K562 (cell line): Measurements from ENCODE around the gene TRMT112. TPM values are rescaled to one million over a fixed set of nuclear protein-coding genes. Genes with fewer than 3 reads are reported as not detected.
A peak's percentile ranks its signal among the peaks of the same experiment; 100 is the strongest.

Experiments used
- BHLHE40 ChIP-seq: IDR thresholded peaks from 2 replicates; pipeline ENCODE4 v1.6.1; 2011; ENCODE audit warnings: low read length, improper control_type of control experiment
- FOS ChIP-seq: IDR thresholded peaks from 3 replicates; pipeline ENCODE4 v1.6.1; 2011; ENCODE audit not compliant: insufficient read length; ENCODE audit errors: extremely low read depth
- HDAC2 ChIP-seq: fragments of 450-650 bp; IDR thresholded peaks from 2 replicates; pipeline ENCODE4 v1.6.1; 2016; ENCODE audit warnings: mild to moderate bottlenecking
- HMGN3 ChIP-seq: IDR thresholded peaks from 2 replicates; pipeline ENCODE4 v1.6.1; 2011; ENCODE audit warnings: borderline replicate concordance, low read depth, mild to moderate bottlenecking, mixed read lengths, low read length; ENCODE audit not compliant: insufficient read length; ENCODE audit errors: extremely low read depth
- KLF13 ChIP-seq: fragments of 450-650 bp; IDR thresholded peaks from 2 replicates; pipeline ENCODE4 v1.6.1; 2016; ENCODE audit warnings: missing genetic modification characterization, low read depth, mild to moderate bottlenecking, missing compliant biosample characterization, moderate library complexity, borderline replicate concordance
- NR2C2 ChIP-seq, 2 experiments: fragments of 200-800 bp in 1 of 2; sonication (Bioruptor generic) in 1 of 2; sonication (generic) in 1 of 2; formaldehyde crosslinking in 1 of 2; IDR thresholded peaks; 2 replicates each; pipeline versions ENCODE4 v1.6.1 to v1.8.0; 2016 to 2022; ENCODE audit warnings: mild to moderate bottlenecking in 1 of 2, missing compliant biosample characterization in 1 of 2, missing genetic modification characterization in 1 of 2, missing genetic modification reagents in 1 of 2
- PHF21A ChIP-seq: fragments of 450-650 bp; IDR thresholded peaks from 2 replicates; pipeline ENCODE4 v1.6.1; 2017; ENCODE audit warnings: low read depth, borderline replicate concordance
- PHF8 ChIP-seq: fragments of 200-600 bp; sonication (generic); IDR thresholded peaks from 2 replicates; pipeline ENCODE4 v1.6.1; 2012; ENCODE audit warnings: mixed run types, mild to moderate bottlenecking, inconsistent platforms, low read length, moderate library complexity, borderline replicate concordance
- RBM25 ChIP-seq: fragments of 200-400 bp; formaldehyde crosslinking; IDR thresholded peaks from 2 replicates; pipeline ENCODE4 v1.6.1; 2018; ENCODE audit warnings: low read length, low read depth, moderate library complexity; ENCODE audit not compliant: severe bottlenecking
- SMARCC2 ChIP-seq: fragments of 450-650 bp; IDR thresholded peaks from 2 replicates; pipeline ENCODE4 v1.6.1; 2017; ENCODE audit warnings: antibody characterized with exemption, moderate library complexity, mild to moderate bottlenecking, low read depth
- TEAD4 ChIP-seq, 2 experiments: sonication (generic) in 1 of 2; formaldehyde crosslinking in 1 of 2; IDR thresholded peaks; 2 replicates each; pipeline versions ENCODE4 v1.6.1 to v1.8.0; 2012 to 2022; ENCODE audit warnings: borderline replicate concordance in 1 of 2, inconsistent platforms in 1 of 2, low read length in 1 of 2, mild to moderate bottlenecking in 1 of 2, missing genetic modification reagents in 1 of 2
- VEZF1 ChIP-seq: fragments of 200-800 bp; sonication (Bioruptor generic); IDR thresholded peaks from 2 replicates; pipeline ENCODE4 v1.6.1; 2017; ENCODE audit warnings: missing genetic modification characterization, missing compliant biosample characterization
- ZFPM2 ChIP-seq: fragments of 250-450 bp; sonication (Bioruptor Pico); IDR thresholded peaks from 2 replicates; pipeline ENCODE4 v1.5.1; 2022; ENCODE audit warnings: mild to moderate bottlenecking
- ZNF316 ChIP-seq: fragments of 450-650 bp; IDR thresholded peaks from 2 replicates; pipeline ENCODE4 v1.6.1; 2016
- ZNF644 ChIP-seq: fragments of 200-800 bp; sonication (Bioruptor generic); IDR thresholded peaks from 2 replicates; pipeline ENCODE4 v1.6.1; 2016; ENCODE audit warnings: low read depth, missing genetic modification characterization, missing compliant biosample characterization
- ZNF740 ChIP-seq, 3 experiments: fragments of 200-800 bp in 1 of 3; sonication (Bioruptor generic) in 1 of 3; sonication (generic) in 1 of 3; formaldehyde crosslinking in 1 of 3; IDR thresholded peaks; 2 replicates each; pipeline versions ENCODE4 v1.6.1 to v1.8.0; 2016 to 2022; ENCODE audit warnings: mild to moderate bottlenecking in 2 of 3, missing compliant biosample characterization in 2 of 3, missing genetic modification characterization in 2 of 3, missing genetic modification reagents in 1 of 3
- polyA plus RNA-seq, 8 experiments: library from polyadenylated mRNA; depleted of rRNA in 4 of 8; stranded (reverse) in 5 of 8; unstranded in 3 of 8; fragments of >200 nt; fragmentation: Nextera tagmentation in 2 of 8; fragmentation: Illumina TruSeq in 1 of 8; extraction: Ambion mirVana in 2 of 8; extraction: Trizol in 1 of 8; gene quantifications; 2 replicates each; pipeline versions ENCODE4 v1.2.1 to v1.2.3, GENCODE V29; 2011 to 2014; ENCODE audit warnings: inconsistent platforms in 1 of 8, missing spikeins in 1 of 8
- total RNA-seq, 7 experiments: library from RNA; depleted of rRNA in 6 of 7; stranded (reverse); fragments of >200 nt in 6 of 7; fragmentation: Illumina TruSeq in 2 of 7; extraction: Trizol in 2 of 7; gene quantifications; 2 replicates each; pipeline versions ENCODE4 v1.2.1 to v1.2.3, GENCODE V29; 2011 to 2021; ENCODE audit warnings: low replicate concordance in 1 of 7
- TF ChIP-seq, protein P1 (sequence below): sonication (generic); formaldehyde crosslinking; IDR thresholded peaks from 2 replicates; pipeline ENCODE4 v1.8.1; 2023; ENCODE audit warnings: mild to moderate bottlenecking, missing genetic modification reagents

The TRMT112 gene
- total and polyA plus RNA-seq, 9 of the 15 experiments (the other 6 are each of a cell fraction or from before 2014, with no cell fraction given), result 162 to 444 (median 300) TPM

DNA sequence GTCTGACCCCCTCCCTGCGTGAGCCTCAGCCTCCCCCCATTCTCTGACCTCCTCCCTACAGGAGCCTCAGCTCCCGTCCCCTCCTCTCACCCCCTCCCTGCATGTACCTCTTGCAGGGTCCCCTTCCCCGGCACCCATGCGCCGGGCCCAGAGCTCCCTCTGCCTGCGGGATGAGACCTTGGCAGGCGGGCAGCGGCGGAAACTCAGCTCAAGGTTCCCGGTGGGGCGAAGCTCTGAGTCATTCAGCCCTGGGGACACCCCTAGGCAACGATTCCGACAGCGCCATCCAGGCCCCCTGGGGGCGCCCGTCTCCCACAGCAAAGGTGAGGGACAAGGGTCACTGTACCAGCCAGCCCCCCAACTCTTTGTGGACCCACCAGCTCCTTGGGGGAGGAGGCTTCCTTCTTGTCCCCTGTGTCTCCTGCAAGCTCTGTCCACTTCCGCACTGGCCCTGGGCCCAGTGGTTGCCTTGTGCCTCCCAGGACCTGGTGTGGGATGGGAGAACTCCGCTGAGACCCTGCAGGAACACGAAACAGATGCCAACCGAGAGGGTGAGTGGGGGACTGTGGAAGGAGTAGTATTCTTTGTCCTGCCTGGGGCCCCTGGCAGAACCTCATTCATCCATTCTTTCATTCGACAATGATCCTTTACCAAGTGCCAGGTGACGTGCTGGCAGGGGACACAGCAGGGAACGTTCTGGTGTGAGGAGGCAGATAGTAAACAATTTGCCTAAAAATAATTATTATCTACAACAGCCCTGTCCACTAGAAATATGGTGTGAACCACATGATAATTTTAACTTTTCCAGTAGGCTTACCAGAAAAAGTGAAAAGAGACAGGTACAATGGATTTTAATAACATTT is 38.0 kb upstream of the TRMT112 start (continued):
- TF ChIP-seq ZFPM2 (CRISPR knock-in tag) (no peak), TEAD4 (IDR thresholded peaks at IDR 0.05; ENCODE audit: low read length) (peak; percentile 35; the same call in 1 of the 2 replicates), TEAD4 (CRISPR knock-in tag; IDR thresholded peaks at IDR 0.05; ENCODE audit: borderline replicate concordance) (no peak), SMARCC2 (peak; percentile 81; the same call in 1 of the 2 replicates), ZNF316 (peak; percentile 52), PHF8 (peak; percentile 53; the same call in 1 of the 2 replicates), VEZF1 (CRISPR knock-in tag) (peak; percentile 88), RBM25 (no peak), NR2C2 (CRISPR knock-in tag; IDR thresholded peaks at IDR 0.05) (no peak), NR2C2 (tag; IDR thresholded peaks at IDR 0.05) (peak; percentile 83), HMGN3 (peak; percentile 85), ZNF740 (CRISPR knock-in tag; IDR thresholded peaks at IDR 0.05) (peak; percentile 22), ZNF740 (tag; IDR thresholded peaks at IDR 0.05) (peak in 1 of 2 experiments; percentile 26; a peak in 1 of 4 replicates), HDAC2 (peak; percentile 82; the same call in 1 of the 2 replicates), KLF13 (tag) (0 out of 2 replicates have a peak, but pooled peaks have one; percentile 9), BHLHE40 (peak; percentile 28; the same call in 1 of the 2 replicates), PHF21A (0 out of 2 replicates have a peak, but pooled peaks have one; percentile 30), FOS (peak; percentile 3), ZNF644 (tag) (0 out of 2 replicates have a peak, but pooled peaks have one; percentile 66)
- TF ChIP-seq, protein P1, sequence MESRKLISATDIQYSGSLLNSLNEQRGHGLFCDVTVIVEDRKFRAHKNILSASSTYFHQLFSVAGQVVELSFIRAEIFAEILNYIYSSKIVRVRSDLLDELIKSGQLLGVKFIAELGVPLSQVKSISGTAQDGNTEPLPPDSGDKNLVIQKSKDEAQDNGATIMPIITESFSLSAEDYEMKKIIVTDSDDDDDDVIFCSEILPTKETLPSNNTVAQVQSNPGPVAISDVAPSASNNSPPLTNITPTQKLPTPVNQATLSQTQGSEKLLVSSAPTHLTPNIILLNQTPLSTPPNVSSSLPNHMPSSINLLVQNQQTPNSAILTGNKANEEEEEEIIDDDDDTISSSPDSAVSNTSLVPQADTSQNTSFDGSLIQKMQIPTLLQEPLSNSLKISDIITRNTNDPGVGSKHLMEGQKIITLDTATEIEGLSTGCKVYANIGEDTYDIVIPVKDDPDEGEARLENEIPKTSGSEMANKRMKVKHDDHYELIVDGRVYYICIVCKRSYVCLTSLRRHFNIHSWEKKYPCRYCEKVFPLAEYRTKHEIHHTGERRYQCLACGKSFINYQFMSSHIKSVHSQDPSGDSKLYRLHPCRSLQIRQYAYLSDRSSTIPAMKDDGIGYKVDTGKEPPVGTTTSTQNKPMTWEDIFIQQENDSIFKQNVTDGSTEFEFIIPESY (CRISPR knock-in tag), result peak; percentile 46; the same call in 1 of the 2 replicates
